H1 (cell line): Measurements from ENCODE around the gene MTCH1. TPM values are rescaled to one million over a fixed set of nuclear protein-coding genes. Genes with fewer than 3 reads are reported as not detected.

Experiments
- CTCF ChIA-PET: fragments of 300-600 bp; sonication (Branson Sonifier 250); formaldehyde crosslinking; loops from one replicate; lab custom pipeline; 2021; ENCODE audit not compliant: partially characterized antibody; lab: Charles Lee
- POLR2A ChIA-PET: fragments of 300-600 bp; sonication (Branson Sonifier 250); formaldehyde crosslinking; loops from one replicate; lab custom pipeline; 2021; ENCODE audit warnings: inconsistent platforms; ENCODE audit not compliant: partially characterized antibody; lab: Charles Lee
- DNase-seq, 2 experiments: peaks; one replicate each; pipeline versions ENCODE4 v3.0.0 to v3.0.0-alpha.2; 2010 to 2022; ENCODE audit warnings: low spot score in 2 of 2, low read depth in 1 of 2, mixed read lengths in 1 of 2
- FAIRE-seq: peaks from 2 replicates; lab custom pipeline; 2011; peaks lifted over from hg19 to GRCh38; lab: Jason Lieb, UNC
- H2AFZ ChIP-seq: 2 replicates; pipeline ENCODE4 v1.8.1; 2012; ENCODE audit warnings: low read length, inconsistent platforms
- H2AK5ac ChIP-seq: 2 replicates; pipeline ENCODE4 v1.6.1; 2013; ENCODE audit warnings: low read depth, low read length
- H2BK120ac ChIP-seq: replicated peaks from 2 replicates; pipeline ENCODE3; 2013; ENCODE audit warnings: low read depth, low read length, inconsistent platforms
- H2BK12ac ChIP-seq: 2 replicates; pipeline ENCODE4 v1.6.1; 2013; ENCODE audit warnings: low read depth, low read length
- H2BK15ac ChIP-seq: 2 replicates; pipeline ENCODE4 v1.6.1; 2013; ENCODE audit warnings: low read length
- H2BK20ac ChIP-seq: 2 replicates; pipeline ENCODE4 v1.6.1; 2013; ENCODE audit warnings: low read length
- H2BK5ac ChIP-seq: 2 replicates; pipeline ENCODE4 v1.6.1; 2013; ENCODE audit warnings: low read depth, low read length
- H3K14ac ChIP-seq: 2 replicates; pipeline ENCODE4 v1.6.1; 2013; ENCODE audit warnings: inconsistent platforms; ENCODE audit not compliant: insufficient read length
- H3K18ac ChIP-seq: 2 replicates; pipeline ENCODE4 v1.6.1; 2013; ENCODE audit warnings: low read length; ENCODE audit errors: extremely low read depth
- H3K23ac ChIP-seq: 2 replicates; pipeline ENCODE4 v1.6.1; 2013; ENCODE audit warnings: inconsistent platforms; ENCODE audit not compliant: insufficient read length
- H3K23me2 ChIP-seq: 2 replicates; pipeline ENCODE4 v1.6.1; 2013; ENCODE audit warnings: low read depth, low read length
- H3K27ac ChIP-seq: 2 replicates; pipeline ENCODE4 v1.6.1; 2011; ENCODE audit warnings: low read depth, low read length, inconsistent platforms
- H3K27me3 ChIP-seq, 4 experiments: replicated peaks in 1 of 4; 1 replicate in 1 of 4; 2 replicates in 3 of 4; pipeline versions ENCODE4 v1.6.1 to v1.8.1; 2011 to 2013; ENCODE audit warnings: low read length in 3 of 4, mild to moderate bottlenecking in 3 of 4, inconsistent platforms in 2 of 4, mixed read lengths in 2 of 4, moderate library complexity in 1 of 4; ENCODE audit not compliant: control insufficient read depth in 3 of 4, insufficient read depth in 3 of 4; ENCODE audit errors: extremely low read depth in 1 of 4
- H3K36me3 ChIP-seq, 4 experiments: 2 replicates each; pipeline versions ENCODE4 v1.6.1 to v1.8.1; 2011 to 2013; ENCODE audit warnings: mild to moderate bottlenecking in 4 of 4, low read length in 3 of 4, moderate library complexity in 2 of 4, control low read depth in 1 of 4, inconsistent platforms in 1 of 4; ENCODE audit not compliant: insufficient read depth in 4 of 4, control insufficient read depth in 2 of 4
- H3K4ac ChIP-seq: replicated peaks from 2 replicates; pipeline ENCODE3; 2013; ENCODE audit warnings: low read length, low read depth, mixed read lengths, inconsistent platforms; ENCODE audit not compliant: insufficient read length
- H3K4me1 ChIP-seq, 4 experiments: replicated peaks in 1 of 4; 1 replicate in 1 of 4; 2 replicates in 3 of 4; pipeline versions ENCODE4 v1.6.1 to v1.8.1; 2011 to 2013; ENCODE audit warnings: low read length in 3 of 4, inconsistent platforms in 2 of 4, mixed read lengths in 1 of 4; ENCODE audit not compliant: insufficient read depth in 4 of 4, control insufficient read depth in 3 of 4
- H3K4me2 ChIP-seq, 2 experiments: 2 replicates each; pipeline versions ENCODE4 v1.6.1 to v1.8.1; 2011 to 2013; ENCODE audit warnings: low read depth in 2 of 2, low read length in 2 of 2, control low read depth in 1 of 2, inconsistent platforms in 1 of 2, mild to moderate bottlenecking in 1 of 2; ENCODE audit not compliant: insufficient read depth in 1 of 2
- H3K4me3 ChIP-seq, 4 experiments: fragments of 200-600, 300-600 bp in 1 of 4; sonication (generic), shearing (Covaris generic), sonication (Bioruptor Twin) in 1 of 4; 2 replicates each; pipeline versions ENCODE4 v1.5.1 to v1.8.1; 2011 to 2016; ENCODE audit warnings: low read length in 4 of 4, low read depth in 3 of 4, control low read depth in 2 of 4, inconsistent platforms in 2 of 4, mild to moderate bottlenecking in 2 of 4, mixed read lengths in 1 of 4, moderate library complexity in 1 of 4; ENCODE audit not compliant: insufficient read depth in 2 of 4; ENCODE audit errors: extremely low read depth in 1 of 4
- H3K56ac ChIP-seq: replicated peaks from 2 replicates; pipeline ENCODE3; 2013; ENCODE audit warnings: low read depth, mild to moderate bottlenecking, mixed read lengths, low read length, inconsistent platforms; ENCODE audit not compliant: insufficient read length
- H3K79me1 ChIP-seq: 2 replicates; pipeline ENCODE4 v1.6.1; 2013; ENCODE audit warnings: low read depth, low read length, control low read depth
- H3K79me2 ChIP-seq, 2 experiments: 2 replicates each; pipeline versions ENCODE4 v1.6.1 to v1.8.1; 2012 to 2013; ENCODE audit warnings: low read length in 2 of 2, mild to moderate bottlenecking in 2 of 2, inconsistent platforms in 1 of 2; ENCODE audit not compliant: insufficient read depth in 2 of 2, control insufficient read depth in 1 of 2
- H3K9ac ChIP-seq, 4 experiments: replicated peaks in 1 of 4; 1 replicate in 1 of 4; 2 replicates in 3 of 4; pipeline versions ENCODE4 v1.6.1 to v1.8.1; 2011 to 2013; ENCODE audit warnings: low read depth in 3 of 4, low read length in 3 of 4, control low read depth in 2 of 4, mild to moderate bottlenecking in 2 of 4, moderate library complexity in 2 of 4, inconsistent platforms in 1 of 4; ENCODE audit errors: extremely low read depth in 1 of 4
- H3K9me3 ChIP-seq, 2 experiments: 2 replicates each; pipeline versions ENCODE4 v1.6.1 to v1.8.1; 2012 to 2013; ENCODE audit warnings: mild to moderate bottlenecking in 2 of 2, moderate library complexity in 2 of 2, control low read depth in 1 of 2, inconsistent platforms in 1 of 2, low read depth in 1 of 2, low read length in 1 of 2, mixed read lengths in 1 of 2; ENCODE audit not compliant: insufficient read depth in 2 of 2
- H4K20me1 ChIP-seq, 2 experiments: replicated peaks in 1 of 2; 2 replicates each; pipeline versions ENCODE3 to v1.8.1; 2011 to 2013; ENCODE audit warnings: inconsistent platforms in 2 of 2, low read length in 2 of 2, mild to moderate bottlenecking in 1 of 2; ENCODE audit not compliant: insufficient read depth in 2 of 2, control insufficient read depth in 1 of 2
- H4K5ac ChIP-seq: 2 replicates; pipeline ENCODE4 v1.6.1; 2013; ENCODE audit warnings: low read length, low read depth, mixed read lengths, inconsistent platforms; ENCODE audit not compliant: insufficient read length
- H4K8ac ChIP-seq: 2 replicates; pipeline ENCODE4 v1.8.0; 2013; ENCODE audit warnings: mild to moderate bottlenecking, moderate library complexity, low read length, inconsistent platforms; ENCODE audit not compliant: insufficient read depth; ENCODE audit errors: extremely low read depth
- H4K91ac ChIP-seq: replicated peaks from 2 replicates; pipeline ENCODE3; 2013; ENCODE audit warnings: low read length, mixed read lengths, inconsistent platforms; ENCODE audit not compliant: insufficient read length
- ASH2L ChIP-seq: fragments of 200-600, 300-600 bp; sonication (generic); IDR thresholded peaks from one replicate; pipeline ENCODE4 v1.7.1; 2017; ENCODE audit warnings: low read length
- ATF3 ChIP-seq: IDR thresholded peaks from 2 replicates; pipeline ENCODE4 v1.6.1; 2011; ENCODE audit warnings: low read depth, mild to moderate bottlenecking, low read length; ENCODE audit not compliant: insufficient read depth
- CTBP2 ChIP-seq: IDR thresholded peaks from 2 replicates; pipeline ENCODE4 v1.7.0; 2011; ENCODE audit warnings: borderline replicate concordance, mild to moderate bottlenecking, moderate library complexity, mixed read lengths, low read length; ENCODE audit not compliant: insufficient read depth, insufficient read length
- KDM1A ChIP-seq: fragments of 200-600, 300-600 bp; sonication (generic); IDR thresholded peaks from 2 replicates; pipeline ENCODE4 v1.7.1; 2016; ENCODE audit warnings: mild to moderate bottlenecking, low read length, borderline replicate concordance
- MAFK ChIP-seq: IDR thresholded peaks from 2 replicates; pipeline ENCODE4 v1.6.1; 2012; ENCODE audit warnings: low read depth, mild to moderate bottlenecking, improper control_type of control experiment, low read length
- POLR2A ChIP-seq, 2 experiments: IDR thresholded peaks; 1 replicate in 1 of 2; 2 replicates in 1 of 2; pipeline ENCODE4 v1.6.1; 2011; ENCODE audit warnings: low read depth in 2 of 2, low read length in 2 of 2, mild to moderate bottlenecking in 2 of 2; ENCODE audit errors: control extremely low read depth in 1 of 2
- POLR2AphosphoS5 ChIP-seq: IDR thresholded peaks from 2 replicates; pipeline ENCODE4 v1.6.1; 2011; ENCODE audit warnings: low read depth, low read length
- RFX5 ChIP-seq: IDR thresholded peaks from 2 replicates; pipeline ENCODE4 v1.6.1; 2011; ENCODE audit warnings: low read depth, low read length, improper control_type of control experiment, borderline replicate concordance
- RNF2 ChIP-seq: fragments of 200-900, 300-1000 bp; sonication (generic); IDR thresholded peaks from 2 replicates; pipeline ENCODE4 v1.7.1; 2016; ENCODE audit warnings: borderline replicate concordance, low read depth, mild to moderate bottlenecking, antibody characterized with exemption, low read length; ENCODE audit not compliant: poor library complexity, severe bottlenecking; ENCODE audit errors: missing control alignments
- SRF ChIP-seq: IDR thresholded peaks from 2 replicates; pipeline ENCODE4 v1.6.1; 2011; ENCODE audit warnings: mild to moderate bottlenecking, low read depth, low read length, moderate library complexity
- TEAD4 ChIP-seq: IDR thresholded peaks from 2 replicates; pipeline ENCODE4 v1.6.1; 2012; ENCODE audit warnings: low read depth, low read length, inconsistent platforms, mixed read lengths
- WGBS, 2 experiments: shearing (Covaris generic) in 1 of 2; methylation state at CpG; one replicate each; pipeline versions ENCODE4 v1.1.6 to v1.1.7; 2013 to 2015; ENCODE audit warnings: low lambda C conversion rate in 2 of 2, mixed read lengths in 2 of 2, inconsistent platforms in 1 of 2, low coverage in 1 of 2, missing lambda C conversion rate in 1 of 2; ENCODE audit not compliant: insufficient replicate concordance in 2 of 2, insufficient coverage in 1 of 2, insufficient read length in 1 of 2; ENCODE audit errors: extremely low coverage in 1 of 2, missing lambda C conversion rate in 1 of 2; 5-methylcytosine and 5-hydroxymethylcytosine counted together
- polyA plus RNA-seq, 7 experiments: library from polyadenylated mRNA; depleted of rRNA in 3 of 7; stranded (reverse) in 5 of 7; unstranded in 2 of 7; fragments of >200 nt in 5 of 7; fragments of 200-250 nt in 2 of 7; gene quantifications; 1 replicate in 5 of 7; 2 replicates in 1 of 7; 4 replicates in 1 of 7; pipeline versions ENCODE4 v1.2.1 to v1.2.3, GENCODE V29; 2011 to 2013; ENCODE audit warnings: missing spikeins in 2 of 7, mixed read lengths in 2 of 7
- total RNA-seq: library from RNA; stranded (reverse); fragmentation: NEBNext Ultra II Directional; extraction: Animal tissue kit (Norgen Biotek cat#: 25700); gene quantifications from 2 replicates; pipeline ENCODE4 v1.2.1, GENCODE V29; 2021

The MTCH1 gene
- total and polyA plus RNA-seq, 2 of the 8 experiments (the other 6 are each of a cell fraction or from before 2014, with no cell fraction given), result 169 to 214 TPM

DNA sequence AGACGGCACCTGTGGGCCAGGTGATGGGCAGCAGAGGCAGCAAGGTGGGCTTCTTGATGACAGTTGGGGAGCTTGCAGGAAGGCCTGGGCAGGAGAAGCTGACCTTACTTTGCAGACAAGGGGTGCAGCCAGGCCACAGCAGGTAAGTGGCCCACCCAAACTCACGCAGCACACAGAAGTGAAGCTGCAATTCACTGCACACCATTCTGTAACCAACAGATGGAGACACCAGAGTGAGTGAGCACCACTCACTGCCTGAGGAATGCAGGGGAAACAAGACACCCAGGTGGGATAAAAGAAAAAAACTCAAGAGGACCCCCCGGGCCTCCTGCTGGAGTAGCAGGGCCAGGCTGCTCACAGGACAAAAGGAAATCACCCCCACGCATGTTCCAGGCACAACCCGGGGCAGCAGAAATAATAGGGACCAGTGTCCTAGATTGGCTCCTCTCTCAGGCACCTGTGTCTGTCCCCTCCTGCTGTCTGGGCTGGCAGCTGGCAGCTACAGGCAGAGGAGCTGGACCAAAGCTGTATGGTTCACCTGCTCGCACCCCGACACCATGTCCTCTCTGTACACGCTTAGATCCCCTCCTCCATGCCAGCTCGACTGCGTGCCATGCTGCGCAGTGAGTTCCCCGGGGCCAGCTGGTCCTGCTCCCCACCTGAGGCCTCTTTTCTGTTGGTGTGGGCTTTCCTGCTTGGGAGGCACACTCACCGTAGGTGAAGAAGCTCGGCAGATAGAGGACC, 4.9 kb downstream of the MTCH1 start:
- Histone ChIP-seq H3K18ac (no peak overlapping the region), H3K27ac (no peak overlapping the region), H4K5ac (no peak overlapping the region), H4K20me1 (peaks cover 37 to 57% of the 10 kb centered on the region in 2 experiments), H2BK5ac (peak overlapping the region; percentile 55; the same call in 1 of the 2 replicates), H3K9ac (peak overlapping the region in 2 of 4 experiments; percentile 24 to 35; a peak in 1 of 7 replicates), H3K4me2 (peak overlapping the region; percentile 40 to 42), H2BK12ac (no peak overlapping the region), H3K23me2 (peaks cover 8% of the 10 kb centered on the region; the same call in 1 of the 2 replicates), H3K56ac (no peak overlapping the region), H4K91ac (no peak overlapping the region), H2BK20ac (no peak overlapping the region), H3K4ac (no peak overlapping the region), H3K4me3 (no peak overlapping the region), H3K79me2 (peaks cover 32 to 79% of the 10 kb centered on the region in 2 experiments), H2AFZ (no peak overlapping the region), H3K14ac (no peak overlapping the region), H2BK15ac (no peak overlapping the region), H4K8ac (no peak overlapping the region), H2BK120ac (no peak overlapping the region), H3K4me1 (peaks cover 10 to 18% (median 12%) of the 10 kb centered on the region in 4 experiments), H3K27me3 (no peaks in the 10 kb centered on the region; a peak in 1 of 7 replicates), H3K9me3 (no peaks in the 10 kb centered on the region), H3K79me1 (peaks cover 14% of the 10 kb centered on the region), H2AK5ac (peak overlapping the region; percentile 41; the same call in 1 of the 2 replicates), H3K36me3 (peaks cover 12 to 28% (median 20%) of the 10 kb centered on the region in 4 experiments), H3K23ac (no peak overlapping the region)
- CTCF ChIA-PET, result interaction anchor here (0.7 to 14.9 kb wide), 20 partner anchors 9 to 230 kb away, joined by 3 to 237 read pairs (median 6); partner anchors contain the start of gene PI16
- DNase-seq (no peak), FAIRE-seq (no peak)
- 75% methylated on average over 14 of the region's 14 CpGs; no CpG with 5 or more reads in 1 of the 2 experiments for WGBS, 2 experiments
- POLR2A ChIA-PET, result interaction anchor here (0.7 to 2.2 kb wide), 4 partner anchors 10 to 106 kb away, joined by 3 to 7 read pairs (median 4); partner anchors contain the start of gene PPIL1
- TF ChIP-seq KDM1A (no peak), RNF2 (no peak), ASH2L (no peak), POLR2AphosphoS5 (0 out of 2 replicates have a peak, but pooled peaks have one; percentile 17), POLR2A (IDR thresholded peaks at IDR 0.05; ENCODE audit: control extremely low read depth in 1 of 2, low read depth in 2 of 2, low read length in 2 of 2) (no peak), RFX5 (no peak), MAFK (no peak), CTBP2 (no peak), SRF (no peak), ATF3 (no peak), TEAD4 (peak; percentile 48; the same call in 1 of the 2 replicates)
